ENCODE results near the gene GNG2. TPM values are rescaled to one million over a fixed set of nuclear protein-coding genes. Genes with fewer than 3 reads are reported as not detected.

The GNG2 gene
- total and polyA plus RNA-seq, 9 of the 15 experiments (the other 6 are each of a cell fraction or from before 2014, with no cell fraction given) = 0.18 TPM; not detected in 8

DNA sequence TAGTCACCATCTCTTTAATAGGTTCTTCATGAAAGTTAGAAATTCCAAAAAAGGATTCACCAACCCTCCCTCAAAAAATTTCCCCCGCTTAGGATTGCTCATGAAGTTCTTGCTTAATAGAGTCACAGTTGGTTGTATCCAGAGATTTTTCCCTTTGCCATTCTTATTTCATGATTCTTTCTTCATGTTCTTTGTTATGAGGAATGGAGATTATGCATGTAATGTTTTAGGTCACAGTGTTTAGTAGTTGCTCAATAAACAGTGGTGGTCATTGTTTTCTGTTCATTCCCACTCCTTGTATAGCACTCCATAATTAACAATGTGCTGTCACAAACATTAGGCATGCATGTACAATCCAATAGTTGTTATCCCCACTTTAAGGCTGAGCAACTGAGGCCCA is 77.7 kb downstream of the GNG2 start:
- Histone ChIP-seq H3K79me2 (ENCODE audit: control insufficient read depth, insufficient read depth, low read length) (no peaks in the 10 kb centered on the region), H3K9me3 (replicated peaks; ENCODE audit: control insufficient read depth, insufficient read depth, low read depth, low read length) (no peaks in the 10 kb centered on the region), H3K4me1 (replicated peaks in 1 of 2; ENCODE audit: control insufficient read depth in 2 of 2, insufficient read depth in 2 of 2, low read length in 2 of 2) (no peaks in the 10 kb centered on the region), H3K27me3 (ENCODE audit: control insufficient read depth in 2 of 2, insufficient read depth in 2 of 2, low read length in 2 of 2) (peaks cover 3 to 4% of the 10 kb centered on the region in 2 experiments; a peak in 2 of 5 replicates), H3K4me2 (ENCODE audit: insufficient read depth, low read length) (no peak overlapping the region), H3K4me3 (no peak overlapping the region), H3K9me1 (ENCODE audit: control insufficient read depth, insufficient read depth, low read length) (no peaks in the 10 kb centered on the region), H3K9ac (ENCODE audit: insufficient read depth in 1 of 2, low read depth in 2 of 2, low read length in 2 of 2) (no peak overlapping the region), H3K27ac (ENCODE audit: extremely low read depth, low read depth, low read length) (no peak overlapping the region), H4K20me1 (replicated peaks; ENCODE audit: control insufficient read depth, insufficient read depth, low read length) (no peaks in the 10 kb centered on the region), H2AFZ (ENCODE audit: low read depth, low read length) (no peak overlapping the region), H3K36me3 (ENCODE audit: control insufficient read depth, insufficient read depth, low read length) (no peaks in the 10 kb centered on the region)
- ChIA-PET CTCF (ENCODE audit: low intra/inter-chr PET ratio) (no interaction called here), POLR2A (no interaction called here)
- ATAC-seq (no peak), FAIRE-seq (no peak), DNase-seq (ENCODE audit: extremely low read depth in 1 of 4, low spot score in 3 of 4) (no peak)
- in situ Hi-C loops (cut with MboI) (no loop called here), intact Hi-C loops (cut with micrococcal nuclease) (no loop called here)
- 0% methylated on average over 1 of the region's 1 CpG for WGBS (ENCODE audit: insufficient coverage, low coverage, missing lambda C conversion rate)
- no TSS peak for BruUV-seq (replicated peaks)
- TF ChIP-seq SMARCC2 (IDR thresholded peaks at IDR 0.05; ENCODE audit: low read depth) (no peak), MEF2A (IDR thresholded peaks at IDR 0.05; ENCODE audit: control insufficient read depth, low read depth, low read length) (no peak), HDAC8 (tag; IDR thresholded peaks at IDR 0.05) (no peak), SIN3B (IDR thresholded peaks at IDR 0.05; ENCODE audit: low read depth) (no peak), TEAD2 (tag; IDR thresholded peaks at IDR 0.05) (no peak), NR2F6 (CRISPR knock-in tag; IDR thresholded peaks at IDR 0.05) (no peak), ZNF384 (IDR thresholded peaks at IDR 0.05; ENCODE audit: low read depth, low read length) (no peak), TBP (optimal IDR thresholded peaks at IDR 0.05; ENCODE audit: low read depth, low read length) (no peak), TCF7 (IDR thresholded peaks at IDR 0.05; ENCODE audit: borderline replicate concordance) (no peak), NFRKB (IDR thresholded peaks at IDR 0.05; ENCODE audit: low read depth) (no peak), MYNN (IDR thresholded peaks at IDR 0.05) (no peak), MYNN (CRISPR knock-in tag; IDR thresholded peaks at IDR 0.05) (no peak), FOXK1 (CRISPR knock-in tag; IDR thresholded peaks at IDR 0.05; ENCODE audit: borderline replicate concordance) (no peak)
- TF ChIP-seq, protein P1, sequence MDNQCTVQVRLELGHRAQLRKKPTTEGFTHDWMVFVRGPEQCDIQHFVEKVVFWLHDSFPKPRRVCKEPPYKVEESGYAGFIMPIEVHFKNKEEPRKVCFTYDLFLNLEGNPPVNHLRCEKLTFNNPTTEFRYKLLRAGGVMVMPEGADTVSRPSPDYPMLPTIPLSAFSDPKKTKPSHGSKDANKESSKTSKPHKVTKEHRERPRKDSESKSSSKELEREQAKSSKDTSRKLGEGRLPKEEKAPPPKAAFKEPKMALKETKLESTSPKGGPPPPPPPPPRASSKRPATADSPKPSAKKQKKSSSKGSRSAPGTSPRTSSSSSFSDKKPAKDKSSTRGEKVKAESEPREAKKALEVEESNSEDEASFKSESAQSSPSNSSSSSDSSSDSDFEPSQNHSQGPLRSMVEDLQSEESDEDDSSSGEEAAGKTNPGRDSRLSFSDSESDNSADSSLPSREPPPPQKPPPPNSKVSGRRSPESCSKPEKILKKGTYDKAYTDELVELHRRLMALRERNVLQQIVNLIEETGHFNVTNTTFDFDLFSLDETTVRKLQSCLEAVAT (IDR thresholded peaks at IDR 0.05) = no peak
- TF ChIP-seq, protein P2, sequence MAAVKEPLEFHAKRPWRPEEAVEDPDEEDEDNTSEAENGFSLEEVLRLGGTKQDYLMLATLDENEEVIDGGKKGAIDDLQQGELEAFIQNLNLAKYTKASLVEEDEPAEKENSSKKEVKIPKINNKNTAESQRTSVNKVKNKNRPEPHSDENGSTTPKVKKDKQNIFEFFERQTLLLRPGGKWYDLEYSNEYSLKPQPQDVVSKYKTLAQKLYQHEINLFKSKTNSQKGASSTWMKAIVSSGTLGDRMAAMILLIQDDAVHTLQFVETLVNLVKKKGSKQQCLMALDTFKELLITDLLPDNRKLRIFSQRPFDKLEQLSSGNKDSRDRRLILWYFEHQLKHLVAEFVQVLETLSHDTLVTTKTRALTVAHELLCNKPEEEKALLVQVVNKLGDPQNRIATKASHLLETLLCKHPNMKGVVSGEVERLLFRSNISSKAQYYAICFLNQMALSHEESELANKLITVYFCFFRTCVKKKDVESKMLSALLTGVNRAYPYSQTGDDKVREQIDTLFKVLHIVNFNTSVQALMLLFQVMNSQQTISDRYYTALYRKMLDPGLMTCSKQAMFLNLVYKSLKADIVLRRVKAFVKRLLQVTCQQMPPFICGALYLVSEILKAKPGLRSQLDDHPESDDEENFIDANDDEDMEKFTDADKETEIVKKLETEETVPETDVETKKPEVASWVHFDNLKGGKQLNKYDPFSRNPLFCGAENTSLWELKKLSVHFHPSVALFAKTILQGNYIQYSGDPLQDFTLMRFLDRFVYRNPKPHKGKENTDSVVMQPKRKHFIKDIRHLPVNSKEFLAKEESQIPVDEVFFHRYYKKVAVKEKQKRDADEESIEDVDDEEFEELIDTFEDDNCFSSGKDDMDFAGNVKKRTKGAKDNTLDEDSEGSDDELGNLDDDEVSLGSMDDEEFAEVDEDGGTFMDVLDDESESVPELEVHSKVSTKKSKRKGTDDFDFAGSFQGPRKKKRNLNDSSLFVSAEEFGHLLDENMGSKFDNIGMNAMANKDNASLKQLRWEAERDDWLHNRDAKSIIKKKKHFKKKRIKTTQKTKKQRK (IDR thresholded peaks at IDR 0.05; ENCODE audit: borderline replicate concordance, low read depth, low read length) = no peak
- TF ChIP-seq, protein P3, sequence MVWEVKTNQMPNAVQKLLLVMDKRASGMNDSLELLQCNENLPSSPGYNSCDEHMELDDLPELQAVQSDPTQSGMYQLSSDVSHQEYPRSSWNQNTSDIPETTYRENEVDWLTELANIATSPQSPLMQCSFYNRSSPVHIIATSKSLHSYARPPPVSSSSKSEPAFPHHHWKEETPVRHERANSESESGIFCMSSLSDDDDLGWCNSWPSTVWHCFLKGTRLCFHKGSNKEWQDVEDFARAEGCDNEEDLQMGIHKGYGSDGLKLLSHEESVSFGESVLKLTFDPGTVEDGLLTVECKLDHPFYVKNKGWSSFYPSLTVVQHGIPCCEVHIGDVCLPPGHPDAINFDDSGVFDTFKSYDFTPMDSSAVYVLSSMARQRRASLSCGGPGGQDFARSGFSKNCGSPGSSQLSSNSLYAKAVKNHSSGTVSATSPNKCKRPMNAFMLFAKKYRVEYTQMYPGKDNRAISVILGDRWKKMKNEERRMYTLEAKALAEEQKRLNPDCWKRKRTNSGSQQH (CRISPR knock-in tag; IDR thresholded peaks at IDR 0.05) = no peak
- TF ChIP-seq, protein P4, sequence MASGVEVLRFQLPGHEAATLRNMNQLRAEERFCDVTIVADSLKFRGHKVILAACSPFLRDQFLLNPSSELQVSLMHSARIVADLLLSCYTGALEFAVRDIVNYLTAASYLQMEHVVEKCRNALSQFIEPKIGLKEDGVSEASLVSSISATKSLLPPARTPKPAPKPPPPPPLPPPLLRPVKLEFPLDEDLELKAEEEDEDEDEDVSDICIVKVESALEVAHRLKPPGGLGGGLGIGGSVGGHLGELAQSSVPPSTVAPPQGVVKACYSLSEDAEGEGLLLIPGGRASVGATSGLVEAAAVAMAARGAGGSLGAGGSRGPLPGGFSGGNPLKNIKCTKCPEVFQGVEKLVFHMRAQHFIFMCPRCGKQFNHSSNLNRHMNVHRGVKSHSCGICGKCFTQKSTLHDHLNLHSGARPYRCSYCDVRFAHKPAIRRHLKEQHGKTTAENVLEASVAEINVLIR (CRISPR knock-in tag; IDR thresholded peaks at IDR 0.05) = no peak
